ENCODE measurements around the gene AARS1.
"Not testable (repeated sequence)": the region's sequence is repeated elsewhere in the genome, so short reads cannot be mapped to it uniquely, and the experiment has no call there.

AARS1 gene

DNA sequence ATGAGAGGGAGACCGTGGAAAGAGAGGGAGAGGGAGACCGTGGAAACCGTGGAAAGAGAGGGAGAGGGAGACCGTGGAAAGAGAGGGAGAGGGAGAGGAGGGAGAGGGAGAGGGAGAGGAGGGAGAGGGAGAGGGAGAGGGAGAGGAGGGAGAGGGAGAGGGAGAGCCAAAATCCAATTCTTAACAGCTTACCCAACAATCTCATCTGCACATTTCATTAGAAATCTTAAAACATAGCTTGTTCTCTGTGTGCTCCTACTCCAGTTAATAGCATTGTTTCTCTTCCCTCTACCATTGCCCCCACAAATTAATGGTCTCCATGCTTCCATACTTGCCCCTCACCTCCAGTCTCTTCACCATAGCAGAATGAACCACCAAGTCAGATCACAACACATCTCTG, 63.9 kb downstream of the AARS1 start:
- not testable (repeated sequence) for H3K4me2 ChIP-seq; H3K27me3 ChIP-seq (ENCODE audit: insufficient read depth, low read depth); H4K20me1 ChIP-seq (ENCODE audit: insufficient read depth); H3K36me3 ChIP-seq (ENCODE audit: insufficient read depth); H3K4me3 ChIP-seq (IDR thresholded peaks at IDR 0.05; ENCODE audit: insufficient read depth, low read depth, low read length); H2AFZ ChIP-seq (ENCODE audit: low read depth); H3K79me2 ChIP-seq (ENCODE audit: insufficient read depth, low read depth); H3K27ac ChIP-seq; H3K9ac ChIP-seq
- peaks cover 12% of the 10 kb centered on the region for H3K4me1 ChIP-seq (ENCODE audit: low read depth, poor library complexity, severe bottlenecking)

DNA sequence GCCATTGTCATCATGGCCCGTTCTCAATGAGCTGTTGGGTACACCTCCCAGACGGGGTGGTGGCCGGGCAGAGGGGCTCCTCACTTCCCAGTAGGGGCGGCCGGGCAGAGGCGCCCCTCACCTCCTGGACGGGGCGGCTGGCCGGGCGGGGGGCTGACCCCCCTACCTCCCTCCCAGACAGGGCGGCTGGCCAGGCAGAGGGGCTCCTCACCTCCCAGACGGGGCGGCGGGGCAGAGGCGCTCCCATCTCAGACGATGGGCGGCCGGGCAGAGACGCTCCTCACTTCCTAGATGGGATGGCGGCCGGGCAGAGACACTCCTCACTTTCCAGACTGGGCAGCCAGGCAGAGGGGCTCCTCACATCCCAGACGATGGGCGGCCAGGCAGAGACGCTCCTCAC, 64.7 kb downstream of the AARS1 start:
- not testable (repeated sequence) for H3K79me2 ChIP-seq (ENCODE audit: insufficient read depth, low read depth); H3K27ac ChIP-seq; H3K4me2 ChIP-seq; H3K36me3 ChIP-seq (ENCODE audit: insufficient read depth); H4K20me1 ChIP-seq (ENCODE audit: insufficient read depth); H3K9ac ChIP-seq; H3K4me3 ChIP-seq (IDR thresholded peaks at IDR 0.05; ENCODE audit: insufficient read depth, low read depth, low read length); H3K27me3 ChIP-seq (ENCODE audit: insufficient read depth, low read depth); H2AFZ ChIP-seq (ENCODE audit: low read depth)
- H3K4me1 ChIP-seq (ENCODE audit: low read depth, poor library complexity, severe bottlenecking): peaks cover 12% of the 10 kb centered on the region

DNA sequence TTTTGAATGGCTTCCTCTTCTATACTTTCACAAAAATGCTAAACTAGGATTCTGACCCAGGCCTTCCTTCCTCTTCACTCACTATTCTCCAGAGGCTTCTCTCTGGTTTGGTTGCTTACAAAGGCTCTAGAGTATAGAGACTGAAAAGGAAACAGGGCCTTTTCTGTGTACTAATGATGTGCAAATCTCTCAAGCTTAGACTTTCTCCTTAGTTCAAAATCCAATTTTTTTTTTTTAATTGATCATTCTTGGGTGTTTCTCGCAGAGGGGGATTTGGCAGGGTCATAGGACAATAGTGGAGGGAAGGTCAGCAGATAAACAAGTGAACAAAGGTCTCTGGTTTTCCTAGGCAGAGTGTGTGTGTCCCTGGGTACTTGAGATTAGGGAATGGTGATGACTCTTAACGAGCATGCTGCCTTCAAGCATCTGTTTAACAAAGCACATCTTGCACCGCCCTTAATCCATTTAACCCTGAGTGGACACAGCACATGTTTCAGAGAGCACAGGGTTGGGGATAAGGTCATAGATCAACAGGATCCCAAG, 65.3 kb downstream of the AARS1 start:
- H3K4me1 ChIP-seq (ENCODE audit: low read depth, poor library complexity, severe bottlenecking): peaks cover 12% of the 10 kb centered on the region
- not testable (repeated sequence) for H4K20me1 ChIP-seq (ENCODE audit: insufficient read depth); H3K4me3 ChIP-seq (IDR thresholded peaks at IDR 0.05; ENCODE audit: insufficient read depth, low read depth, low read length); H3K27me3 ChIP-seq (ENCODE audit: insufficient read depth, low read depth); H2AFZ ChIP-seq (ENCODE audit: low read depth); H3K9ac ChIP-seq; H3K36me3 ChIP-seq (ENCODE audit: insufficient read depth); H3K4me2 ChIP-seq; H3K27ac ChIP-seq; H3K79me2 ChIP-seq (ENCODE audit: insufficient read depth, low read depth)

DNA sequence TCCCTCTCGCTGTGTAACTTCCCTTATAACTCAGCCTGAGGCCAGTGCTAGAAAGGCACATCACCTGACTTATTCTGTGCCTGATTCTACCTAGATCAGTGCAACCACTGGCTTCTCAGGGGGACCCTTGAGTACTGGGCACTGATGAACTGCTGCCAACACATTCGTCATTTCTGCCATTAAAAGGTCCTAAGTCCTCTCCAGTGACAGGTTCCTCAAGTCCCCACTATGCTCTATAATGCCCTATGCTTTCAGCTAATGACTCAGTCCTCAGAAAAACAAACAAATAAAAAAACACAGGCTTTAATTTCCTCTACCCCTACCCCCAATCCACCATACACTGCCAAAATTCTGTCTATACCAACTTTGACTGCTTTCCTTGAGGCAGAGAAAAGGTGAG, 66.1 kb downstream of the AARS1 start:
- H3K9ac ChIP-seq: not testable (repeated sequence)

DNA sequence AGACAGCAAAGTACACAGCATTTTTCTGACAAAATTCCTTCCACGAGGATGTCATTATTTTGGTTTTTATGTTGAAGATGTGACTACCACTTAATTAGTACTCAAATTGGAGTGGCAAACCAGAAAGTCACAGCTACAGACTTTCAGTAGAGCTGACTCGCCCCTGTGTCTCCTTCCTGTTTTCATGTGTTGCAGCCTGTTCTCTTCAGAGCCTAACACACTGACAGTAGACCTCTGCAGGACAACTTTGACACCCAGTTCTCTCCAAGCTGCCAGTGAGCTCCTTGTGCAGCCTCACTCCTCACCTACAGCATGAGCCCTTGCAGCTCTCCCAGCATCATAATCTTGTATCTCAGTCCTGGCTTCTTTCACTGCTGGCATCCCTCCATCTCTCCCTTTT, 66.7 kb downstream of the AARS1 start:
- not testable (repeated sequence) for H2AFZ ChIP-seq (ENCODE audit: low read depth); H3K4me3 ChIP-seq (IDR thresholded peaks at IDR 0.05; ENCODE audit: insufficient read depth, low read depth, low read length); H3K9ac ChIP-seq; H3K79me2 ChIP-seq (ENCODE audit: insufficient read depth, low read depth); H3K27ac ChIP-seq; H3K27me3 ChIP-seq (ENCODE audit: insufficient read depth, low read depth); H4K20me1 ChIP-seq (ENCODE audit: insufficient read depth); H3K36me3 ChIP-seq (ENCODE audit: insufficient read depth)
- Histone ChIP-seq H3K4me1 (ENCODE audit: low read depth, poor library complexity, severe bottlenecking) (peaks cover 12% of the 10 kb centered on the region), H3K4me2 (peak overlapping the region; percentile 29; the same call in 1 of the 2 replicates)

More for the DNA sequence above, 66.1 kb downstream of the AARS1 start:
- H3K27me3 ChIP-seq (ENCODE audit: insufficient read depth, low read depth); H3K4me2 ChIP-seq; H3K79me2 ChIP-seq (ENCODE audit: insufficient read depth, low read depth); H2AFZ ChIP-seq (ENCODE audit: low read depth); H3K36me3 ChIP-seq (ENCODE audit: insufficient read depth); H3K27ac ChIP-seq; H4K20me1 ChIP-seq (ENCODE audit: insufficient read depth); H3K4me3 ChIP-seq (IDR thresholded peaks at IDR 0.05; ENCODE audit: insufficient read depth, low read depth, low read length): not testable (repeated sequence)
- H3K4me1 ChIP-seq (ENCODE audit: low read depth, poor library complexity, severe bottlenecking): peaks cover 12% of the 10 kb centered on the region

DNA sequence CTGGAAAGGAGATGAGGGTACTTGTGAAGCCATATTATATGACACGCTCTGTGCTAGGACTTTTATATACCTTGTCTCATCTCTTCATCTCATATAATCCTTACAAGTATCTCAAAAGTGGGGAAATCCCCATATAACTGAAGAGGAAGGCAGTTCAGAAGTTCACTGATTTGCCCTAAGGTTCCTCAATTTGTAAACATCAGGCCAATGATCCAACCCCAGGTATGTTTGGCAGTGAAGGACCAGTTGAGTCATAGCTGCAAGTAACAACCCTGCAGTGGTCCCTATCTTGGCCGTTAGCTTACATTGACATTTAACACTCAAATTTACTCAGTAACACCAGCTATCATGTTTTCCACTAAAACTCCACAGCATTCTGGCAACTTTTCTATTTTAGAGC, 70.7 kb downstream of the AARS1 start:
- not testable (repeated sequence) for H2AFZ ChIP-seq (ENCODE audit: low read depth)

DNA sequence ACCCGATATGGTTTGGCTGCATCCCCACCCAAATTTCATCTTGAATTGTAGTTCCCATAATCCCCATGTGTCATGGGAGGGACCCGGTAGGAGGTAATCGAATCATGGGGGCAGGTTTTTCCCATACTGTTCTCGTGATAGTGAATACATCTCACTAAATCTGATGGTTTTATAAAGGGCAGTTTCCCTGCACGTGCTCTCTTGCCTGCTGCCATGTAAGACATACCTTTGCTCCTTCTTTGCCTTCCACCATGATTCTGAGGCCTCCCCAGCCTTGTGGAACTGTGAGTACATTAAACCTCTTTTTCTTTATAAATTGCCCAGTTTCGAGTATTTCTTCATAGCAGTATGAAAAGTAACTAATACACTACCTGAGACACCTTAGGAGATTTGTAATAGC, 82.9 kb downstream of the AARS1 start:
- not testable (repeated sequence) for H4K20me1 ChIP-seq (ENCODE audit: insufficient read depth); H3K79me2 ChIP-seq (ENCODE audit: insufficient read depth, low read depth); H3K27ac ChIP-seq; H3K27me3 ChIP-seq (ENCODE audit: insufficient read depth, low read depth); H2AFZ ChIP-seq (ENCODE audit: low read depth); H3K36me3 ChIP-seq (ENCODE audit: insufficient read depth); H3K4me1 ChIP-seq (ENCODE audit: low read depth, poor library complexity, severe bottlenecking); H3K9ac ChIP-seq; H3K4me3 ChIP-seq (IDR thresholded peaks at IDR 0.05; ENCODE audit: insufficient read depth, low read depth, low read length); H3K4me2 ChIP-seq

More for the DNA sequence above, 70.7 kb downstream of the AARS1 start:
- H3K27ac ChIP-seq; H3K27me3 ChIP-seq (ENCODE audit: insufficient read depth, low read depth); H3K4me2 ChIP-seq; H4K20me1 ChIP-seq (ENCODE audit: insufficient read depth); H3K36me3 ChIP-seq (ENCODE audit: insufficient read depth); H3K9ac ChIP-seq; H3K79me2 ChIP-seq (ENCODE audit: insufficient read depth, low read depth); H3K4me3 ChIP-seq (IDR thresholded peaks at IDR 0.05; ENCODE audit: insufficient read depth, low read depth, low read length): not testable (repeated sequence)
- peaks cover 12% of the 10 kb centered on the region for H3K4me1 ChIP-seq (ENCODE audit: low read depth, poor library complexity, severe bottlenecking)

DNA sequence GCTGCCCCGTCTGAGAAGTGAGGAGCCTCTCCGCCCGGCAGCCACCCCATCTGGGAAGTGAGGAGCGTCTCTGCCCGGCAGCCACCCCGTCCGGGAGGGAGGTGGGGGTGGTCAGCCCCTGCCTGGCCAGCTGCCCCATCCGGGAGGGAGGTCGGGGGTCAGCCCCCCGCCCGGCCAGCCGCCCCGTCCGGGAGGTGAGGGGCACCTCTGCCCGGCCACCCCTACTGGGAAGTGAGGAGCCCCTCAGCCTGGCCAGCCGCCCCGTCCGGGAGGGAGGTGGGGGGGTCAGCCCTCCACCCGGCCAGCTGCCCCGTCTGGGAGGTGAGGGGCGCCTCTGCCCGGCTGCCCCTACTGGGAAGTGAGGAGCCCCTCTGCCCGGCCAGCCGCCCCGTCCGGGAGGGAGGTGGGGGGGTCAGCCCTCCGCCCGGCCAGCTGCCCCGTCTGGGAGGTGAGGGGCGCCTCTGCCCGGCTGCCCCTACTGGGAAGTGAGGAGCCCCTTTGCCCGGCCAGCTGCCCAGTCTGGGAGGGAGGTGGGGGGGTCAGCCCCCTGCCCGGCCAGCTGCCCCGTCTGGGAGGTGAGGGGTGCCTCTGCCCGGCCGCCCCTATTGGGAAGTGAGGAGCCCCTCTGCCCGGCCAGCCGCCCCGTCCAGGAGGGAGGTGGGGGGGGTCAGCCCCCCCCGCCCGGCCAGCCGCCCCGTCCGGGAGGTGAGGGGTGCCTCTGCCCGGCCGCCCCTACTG, 84.5 kb downstream of the AARS1 start:
- not testable (repeated sequence) for H3K4me1 ChIP-seq (ENCODE audit: low read depth, poor library complexity, severe bottlenecking); H3K36me3 ChIP-seq (ENCODE audit: insufficient read depth); H2AFZ ChIP-seq (ENCODE audit: low read depth); H3K4me2 ChIP-seq; H3K79me2 ChIP-seq (ENCODE audit: insufficient read depth, low read depth); H3K4me3 ChIP-seq (IDR thresholded peaks at IDR 0.05; ENCODE audit: insufficient read depth, low read depth, low read length); H3K27ac ChIP-seq; H3K9ac ChIP-seq; H4K20me1 ChIP-seq (ENCODE audit: insufficient read depth); H3K27me3 ChIP-seq (ENCODE audit: insufficient read depth, low read depth)

DNA sequence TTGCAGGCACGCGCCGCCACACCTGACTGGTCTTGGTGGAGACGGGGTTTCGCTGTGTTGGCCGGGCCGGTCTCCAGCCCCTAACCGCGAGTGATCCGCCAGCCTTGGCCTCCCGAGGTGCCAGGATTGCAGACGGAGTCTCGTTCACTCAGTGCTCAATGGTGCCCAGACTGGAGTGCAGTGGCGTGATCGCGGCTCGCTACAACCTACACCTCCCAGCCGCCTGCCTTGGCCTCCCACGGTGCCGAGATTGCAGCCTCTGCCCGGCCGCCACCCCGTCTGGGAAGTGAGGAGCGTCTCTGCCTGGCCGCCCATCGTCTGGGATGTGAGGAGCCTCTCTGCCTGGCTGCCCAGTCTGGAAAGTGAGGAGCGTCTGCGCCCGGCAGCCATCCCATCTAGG, 85.3 kb downstream of the AARS1 start:
- H3K36me3 ChIP-seq (ENCODE audit: insufficient read depth); H3K79me2 ChIP-seq (ENCODE audit: insufficient read depth, low read depth); H3K4me2 ChIP-seq; H2AFZ ChIP-seq (ENCODE audit: low read depth); H4K20me1 ChIP-seq (ENCODE audit: insufficient read depth); H3K4me1 ChIP-seq (ENCODE audit: low read depth, poor library complexity, severe bottlenecking); H3K27ac ChIP-seq; H3K4me3 ChIP-seq (IDR thresholded peaks at IDR 0.05; ENCODE audit: insufficient read depth, low read depth, low read length); H3K9ac ChIP-seq; H3K27me3 ChIP-seq (ENCODE audit: insufficient read depth, low read depth): not testable (repeated sequence)

DNA sequence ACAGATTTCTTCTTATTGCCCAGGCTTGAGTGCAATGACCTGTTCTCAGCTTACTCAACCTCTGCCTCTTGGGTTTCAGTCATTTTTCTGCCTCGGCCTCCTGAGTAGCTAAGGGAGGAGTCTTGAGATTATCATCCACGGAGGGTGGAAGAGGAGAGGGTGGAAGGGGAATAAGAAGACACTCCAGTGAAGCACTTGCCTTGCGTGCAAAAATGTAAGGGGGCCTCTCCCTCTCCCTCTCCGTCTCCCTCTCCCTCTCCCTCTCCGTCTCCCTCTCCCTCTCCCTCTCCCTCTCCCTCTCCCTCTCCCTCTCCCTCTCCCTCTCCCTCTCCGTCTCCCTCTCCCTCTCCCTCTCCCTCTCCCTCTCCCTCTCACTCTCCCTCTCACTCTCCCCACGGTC, 85.8 kb downstream of the AARS1 start:
- not testable (repeated sequence) for H3K4me1 ChIP-seq (ENCODE audit: low read depth, poor library complexity, severe bottlenecking); H3K36me3 ChIP-seq (ENCODE audit: insufficient read depth); H3K4me3 ChIP-seq (IDR thresholded peaks at IDR 0.05; ENCODE audit: insufficient read depth, low read depth, low read length); H3K9ac ChIP-seq; H3K4me2 ChIP-seq; H3K79me2 ChIP-seq (ENCODE audit: insufficient read depth, low read depth); H3K27ac ChIP-seq; H2AFZ ChIP-seq (ENCODE audit: low read depth); H4K20me1 ChIP-seq (ENCODE audit: insufficient read depth); H3K27me3 ChIP-seq (ENCODE audit: insufficient read depth, low read depth)

Data from KMS-11 (cell line).